ENCODE data around the gene TPBGL.

The TPBGL gene

GRCh38 chr11:75212411-75212810 is 28.2 kb upstream of the TPBGL start:
- no peak for FAIRE-seq

- no peak for FAIRE-seq
These were observed 26.2 kb upstream of the TPBGL start for GRCh38 chr11:75214411-75214821.

GRCh38 chr11:75214843-75215242 is 25.7 kb upstream of the TPBGL start:
- no peak for FAIRE-seq

GRCh38 chr11:75219869-75220268 is 20.7 kb upstream of the TPBGL start:
- no peak for FAIRE-seq

- FAIRE-seq: no peak
These were observed 16.5 kb upstream of the TPBGL start for GRCh38 chr11:75223954-75224643.

GRCh38 chr11:75225794-75226193 is 14.8 kb upstream of the TPBGL start:
- no peak for FAIRE-seq

GRCh38 chr11:75229466-75229865 is 11.1 kb upstream of the TPBGL start:
- FAIRE-seq: no peak

- FAIRE-seq: no peak
These were observed 10.0 kb upstream of the TPBGL start for GRCh38 chr11:75230621-75231020.

- no peak for FAIRE-seq
These were observed 6.8 kb upstream of the TPBGL start for GRCh38 chr11:75233754-75234172.

- FAIRE-seq: no peak
These were observed 4.5 kb upstream of the TPBGL start for GRCh38 chr11:75236062-75236461.

- no peak for FAIRE-seq
These were observed 3.5 kb upstream of the TPBGL start for GRCh38 chr11:75237050-75237449.

- FAIRE-seq: no peak
These were observed 1.8 kb upstream of the TPBGL start for GRCh38 chr11:75238595-75239440.

- no peak for FAIRE-seq
These were observed 863 bp upstream of the TPBGL start for GRCh38 chr11:75239531-75240290.

GRCh38 chr11:75241036-75241905 is 697 bp downstream of the TPBGL start:
- FAIRE-seq: no peak

GRCh38 chr11:75241906-75242644 is 1.5 kb downstream of the TPBGL start:
- FAIRE-seq: no peak

- FAIRE-seq: no peak
These were observed 2.4 kb downstream of the TPBGL start for GRCh38 chr11:75242722-75243600.

- no peak for FAIRE-seq
These were observed 3.7 kb downstream of the TPBGL start for GRCh38 chr11:75244052-75244814.

GRCh38 chr11:75245356-75246005 is 4.9 kb downstream of the TPBGL start:
- FAIRE-seq: no peak

- no peak for FAIRE-seq
These were observed 5.6 kb downstream of the TPBGL start for GRCh38 chr11:75246006-75246670.

All from islet of Langerhans (tissue), 1 donor.